Esophagus squamous epithelium (tissue), 5 donors: ENCODE data around the gene GUCY2F. TPM values are rescaled to one million over a fixed set of nuclear protein-coding genes. Genes with fewer than 3 reads are reported as not detected.

ENCODE experiments used
- DNase-seq: peaks from one replicate; lab custom pipeline; 2025; lab: John Stamatoyannopoulos, UW
- H3K27ac ChIP-seq, 4 donors: fragments of 200-600 bp; sonication (generic); one replicate each; pipeline ENCODE4 v1.5.1; 2016 to 2019; ENCODE audit warnings: mild to moderate bottlenecking in 1 of 4
- H3K27me3 ChIP-seq, 4 donors: fragments of 200-600 bp; sonication (generic); 1 replicate in 3 of 4; 2 replicates in 1 of 4; pipeline versions ENCODE4 v1.5.1 to v1.6.0; 2017 to 2021; ENCODE audit warnings: antibody characterized with exemption in 1 of 4
- H3K36me3 ChIP-seq, 3 donors: fragments of 200-600 bp; sonication (generic); one replicate each; pipeline ENCODE4 v1.5.1; 2016 to 2019
- H3K4me1 ChIP-seq, 3 donors: fragments of 200-600 bp; sonication (generic); one replicate each; pipeline ENCODE4 v1.5.1; 2017 to 2019
- H3K4me3 ChIP-seq, 4 donors: fragments of 200-600 bp; sonication (generic); 1 replicate in 3 of 4; 2 replicates in 1 of 4; pipeline ENCODE4 v1.5.1; 2016 to 2019; ENCODE audit warnings: mild to moderate bottlenecking in 2 of 4, moderate library complexity in 1 of 4
- H3K9me3 ChIP-seq, 3 donors: fragments of 200-600 bp; sonication (generic); one replicate each; pipeline ENCODE4 v1.5.1; 2016 to 2019
- CTCF ChIP-seq, 6 experiments: fragments of 450-650 bp in 4 of 6; fragments of 200-600 bp in 2 of 6; sonication (generic) in 2 of 6; IDR thresholded peaks; one replicate each; pipeline ENCODE4 v1.5.1; 2016 to 2019; ENCODE audit warnings: antibody characterized with exemption in 6 of 6, mild to moderate bottlenecking in 4 of 6, moderate library complexity in 4 of 6
- POLR2A ChIP-seq, 4 donors: fragments of 450-650 bp; IDR thresholded peaks; one replicate each; pipeline ENCODE4 v1.6.1; 2017; ENCODE audit warnings: antibody characterized with exemption in 4 of 4, mild to moderate bottlenecking in 4 of 4, moderate library complexity in 3 of 4
- WGBS, 2 donors: methylation state at CpG; one replicate each; pipeline ENCODE4 v1.1.5; 2018; 5-methylcytosine and 5-hydroxymethylcytosine counted together
- intact Hi-C: fragments of 100-400 bp; cut with DNase I; formaldehyde crosslinking; loops from one replicate; pipeline ENCODE4 v1.15.0; 2022
- total RNA-seq, 4 donors: library from RNA; depleted of rRNA; stranded (reverse); fragments of >200 nt; gene quantifications; one replicate each; pipeline ENCODE4 v1.1.0, GENCODE V29; 2016
- donor health status: DM: yes; HTN: yes; CAD: no.

GUCY2F gene
- total RNA-seq, 4 donors from 2014 or later = not detected

DNA sequence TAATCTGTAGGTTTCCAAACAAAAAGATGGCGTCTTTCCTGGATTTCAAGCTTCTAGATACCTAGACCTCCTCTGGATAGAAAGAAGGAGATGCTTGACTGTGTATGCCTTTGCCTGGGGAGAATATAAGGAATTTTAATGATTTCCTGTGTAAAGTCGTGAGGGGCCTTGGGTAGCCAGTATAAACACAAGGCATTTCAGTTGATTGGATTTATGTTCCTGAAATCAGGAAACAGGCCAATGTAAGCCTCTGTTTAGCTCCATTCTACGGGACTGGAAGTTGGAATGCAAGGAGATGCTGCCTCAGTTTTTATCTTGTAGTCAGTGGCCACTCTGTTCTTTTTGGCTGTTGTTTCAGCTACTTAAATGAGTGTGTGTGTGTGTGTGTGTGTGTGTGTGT is 137.2 kb downstream of the GUCY2F start:
- H3K4me1 ChIP-seq = no peaks in the 10 kb centered on the region
- WGBS, 2 donors = 44 to 76% methylated on average over 3 of the region's 3 CpGs
- TF ChIP-seq CTCF (IDR thresholded peaks at IDR 0.05) (no peak), POLR2A (IDR thresholded peaks at IDR 0.05) (no peak)
- no peak overlapping the region for H3K27ac ChIP-seq
- no peak for DNase-seq
- H3K27me3 ChIP-seq = no peaks in the 10 kb centered on the region
- H3K4me3 ChIP-seq = no peak overlapping the region
- H3K9me3 ChIP-seq = no peaks in the 10 kb centered on the region
- intact Hi-C loops = no loop called here
- no peaks in the 10 kb centered on the region for H3K36me3 ChIP-seq

- 40 to 56% methylated on average over 1 of the region's 1 CpG for WGBS, 2 donors
- no peaks in the 10 kb centered on the region for H3K4me1 ChIP-seq
- no peaks in the 10 kb centered on the region for H3K9me3 ChIP-seq
- no peak overlapping the region for H3K4me3 ChIP-seq
- no peaks in the 10 kb centered on the region for H3K27me3 ChIP-seq
- no peak overlapping the region for H3K27ac ChIP-seq
- DNase-seq = no peak
- intact Hi-C loops = no loop called here
- no peaks in the 10 kb centered on the region for H3K36me3 ChIP-seq
- TF ChIP-seq POLR2A (IDR thresholded peaks at IDR 0.05) (no peak), CTCF (IDR thresholded peaks at IDR 0.05) (no peak)
These were observed 137.8 kb downstream of the GUCY2F start for GRCh38 chrX:109344101-109344500.

GRCh38 chrX:109343671-109344070 is 138.2 kb downstream of the GUCY2F start:
- Histone ChIP-seq H3K4me1 (no peaks in the 10 kb centered on the region), H3K36me3 (no peaks in the 10 kb centered on the region), H3K9me3 (no peaks in the 10 kb centered on the region), H3K27me3 (no peaks in the 10 kb centered on the region), H3K27ac (no peak overlapping the region), H3K4me3 (no peak overlapping the region)
- DNase-seq = no peak
- TF ChIP-seq POLR2A (IDR thresholded peaks at IDR 0.05) (no peak), CTCF (IDR thresholded peaks at IDR 0.05) (no peak)
- WGBS, 2 donors = 25% methylated on average over 2 of the region's 2 CpGs; no CpG with 5 or more reads in 1 of the 2 donors
- intact Hi-C loops = no loop called here

GRCh38 chrX:109336141-109336540 is 145.7 kb downstream of the GUCY2F start:
- Histone ChIP-seq H3K4me3 (no peak overlapping the region), H3K27ac (no peak overlapping the region), H3K4me1 (no peaks in the 10 kb centered on the region), H3K9me3 (peaks cover 0 to 12% (median 0%) of the 10 kb centered on the region in 3 donors), H3K27me3 (no peaks in the 10 kb centered on the region), H3K36me3 (no peaks in the 10 kb centered on the region)
- intact Hi-C loops = no loop called here
- no peak for DNase-seq
- WGBS, 2 donors = 81 to 82% methylated on average over 1 of the region's 1 CpG
- TF ChIP-seq CTCF (IDR thresholded peaks at IDR 0.05) (no peak), POLR2A (IDR thresholded peaks at IDR 0.05) (no peak)

DNA sequence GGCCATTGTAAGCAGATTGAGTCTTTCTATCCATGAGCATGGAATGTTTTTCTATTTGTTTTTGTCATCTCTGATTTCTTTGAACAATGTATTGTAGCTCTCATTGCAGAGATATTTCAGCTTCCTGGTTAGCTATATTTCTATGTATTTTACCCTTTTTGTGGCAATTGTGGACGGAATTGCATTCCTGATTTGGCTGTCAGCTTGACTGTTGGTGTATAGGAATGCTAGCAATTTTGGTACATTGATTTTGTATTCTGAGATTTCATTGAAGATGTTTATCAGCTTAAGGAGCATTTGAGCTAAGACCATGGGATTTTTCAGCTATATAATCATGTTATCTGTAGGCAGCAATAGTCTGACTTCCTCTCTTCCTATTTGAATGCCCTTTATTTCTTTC is 154.6 kb downstream of the GUCY2F start:
- Histone ChIP-seq H3K36me3 (no peaks in the 10 kb centered on the region), H3K4me3 (no peak overlapping the region), H3K27ac (no peak overlapping the region), H3K4me1 (no peaks in the 10 kb centered on the region), H3K9me3 (no peaks in the 10 kb centered on the region), H3K27me3 (no peaks in the 10 kb centered on the region)
- DNase-seq = no peak
- intact Hi-C loops = no loop called here
- 47 to 55% methylated on average over 1 of the region's 1 CpG for WGBS, 2 donors
- TF ChIP-seq CTCF (IDR thresholded peaks at IDR 0.05) = no peak
- TF ChIP-seq POLR2A (IDR thresholded peaks at IDR 0.05) = no peak

Other genes with a start within 250 kb of the GUCY2F start
- gene NXT2, start 54.8 kb upstream of the GUCY2F start, total RNA-seq = 10 to 100 TPM in 3 of 4 donors, 1 to 10 TPM in 1; 5.0 to 12.6 (median 11.6) TPM
- gene KCNE5, start 143.1 kb upstream of the GUCY2F start, total RNA-seq = under 1 TPM in 1 of 4 donors, not detected in 3; 0.38 TPM